ENCODE results near the gene SCGB1D1. TPM values are rescaled to one million over a fixed set of nuclear protein-coding genes. Genes with fewer than 3 reads are reported as not detected.
"Not testable (repeated sequence)": the region's sequence is repeated elsewhere in the genome, so short reads cannot be mapped to it uniquely, and the experiment has no call there.

Gene SCGB1D1
- total RNA-seq, 4 donors from 2014 or later: not detected

GRCh38 chr11:62186195-62186594 is 3.8 kb upstream of the SCGB1D1 start:
- H3K36me3 ChIP-seq: no peaks in the 10 kb centered on the region
- H3K27ac ChIP-seq (replicated peaks in 1 of 4): no peak overlapping the region
- H3K4me1 ChIP-seq: no peaks in the 10 kb centered on the region
- peaks cover 0 to 50% (median 2%) of the 10 kb centered on the region in 4 donors for H3K27me3 ChIP-seq
- intact Hi-C loops (cut with DNase I): no loop called here
- peaks cover 0 to 8% (median 0%) of the 10 kb centered on the region in 4 donors for H3K9me3 ChIP-seq
- no peak for TF ChIP-seq CTCF (IDR thresholded peaks at IDR 0.05)
- TF ChIP-seq EP300 (IDR thresholded peaks at IDR 0.05): no peak
- no peak for TF ChIP-seq POLR2AphosphoS5 (IDR thresholded peaks at IDR 0.05)
- TF ChIP-seq POLR2A (IDR thresholded peaks at IDR 0.05; ENCODE audit: low read depth): no peak
- no peak for DNase-seq (ENCODE audit: extremely low spot score)
- no peak overlapping the region for H3K4me3 ChIP-seq
- WGBS: 44% methylated on average over 2 of the region's 2 CpGs

- Histone ChIP-seq H3K4me3 (no peak overlapping the region), H3K27ac (replicated peaks in 1 of 4) (no peak overlapping the region), H3K9me3 (no peaks in the 10 kb centered on the region), H3K36me3 (no peaks in the 10 kb centered on the region), H3K27me3 (peaks cover 0 to 58% (median 2%) of the 10 kb centered on the region in 4 donors), H3K4me1 (no peaks in the 10 kb centered on the region)
- no peak for DNase-seq (ENCODE audit: extremely low spot score)
- intact Hi-C loops (cut with DNase I): no loop called here
- WGBS: 69% methylated on average over 4 of the region's 4 CpGs
- TF ChIP-seq CTCF (IDR thresholded peaks at IDR 0.05): no peak
- no peak for TF ChIP-seq POLR2A (IDR thresholded peaks at IDR 0.05; ENCODE audit: low read depth)
- no peak for TF ChIP-seq POLR2AphosphoS5 (IDR thresholded peaks at IDR 0.05)
- no peak for TF ChIP-seq EP300 (IDR thresholded peaks at IDR 0.05)
Measured at GRCh38 chr11:62193952-62194351, 3.9 kb downstream of the SCGB1D1 start.

- H3K4me3 ChIP-seq; H3K27ac ChIP-seq (replicated peaks in 1 of 4); H3K36me3 ChIP-seq; H3K9me3 ChIP-seq; intact Hi-C loops (cut with DNase I); H3K4me1 ChIP-seq; DNase-seq (ENCODE audit: extremely low spot score): not testable (repeated sequence)
- H3K27me3 ChIP-seq: peaks cover 0 to 51% (median under 1%) of the 10 kb centered on the region in 4 donors
- WGBS: 50% methylated on average over 1 of the region's 9 CpGs
Measured at GRCh38 chr11:62195010-62195409, 5.0 kb downstream of the SCGB1D1 start.

GRCh38 chr11:62195945-62196344 is 5.9 kb downstream of the SCGB1D1 start:
- no peak for DNase-seq (ENCODE audit: extremely low spot score)
- H3K27ac ChIP-seq (replicated peaks in 1 of 4): no peak overlapping the region
- WGBS: 71% methylated on average over 7 of the region's 7 CpGs
- no peaks in the 10 kb centered on the region for H3K4me1 ChIP-seq
- H3K27me3 ChIP-seq: peaks cover 0 to 44% (median 0%) of the 10 kb centered on the region in 4 donors
- no peaks in the 10 kb centered on the region for H3K36me3 ChIP-seq
- TF ChIP-seq EP300 (IDR thresholded peaks at IDR 0.05) (no peak), CTCF (IDR thresholded peaks at IDR 0.05) (no peak)
- H3K4me3 ChIP-seq: no peak overlapping the region
- H3K9me3 ChIP-seq: no peaks in the 10 kb centered on the region
- intact Hi-C loops (cut with DNase I): no loop called here

GRCh38 chr11:62197400-62197799 is 7.4 kb downstream of the SCGB1D1 start:
- H3K4me1 ChIP-seq; H3K27ac ChIP-seq (replicated peaks in 1 of 4); DNase-seq (ENCODE audit: extremely low spot score); intact Hi-C loops (cut with DNase I); H3K36me3 ChIP-seq; H3K9me3 ChIP-seq; H3K4me3 ChIP-seq: not testable (repeated sequence)
- WGBS: 57% methylated on average over 2 of the region's 2 CpGs
- peaks cover 0 to 38% (median 0%) of the 10 kb centered on the region in 4 donors for H3K27me3 ChIP-seq

- Histone ChIP-seq H3K9me3 (no peaks in the 10 kb centered on the region), H3K36me3 (no peaks in the 10 kb centered on the region), H3K27me3 (peaks cover 0 to 11% (median 0%) of the 10 kb centered on the region in 4 donors), H3K27ac (replicated peaks in 1 of 4) (no peak overlapping the region), H3K4me1 (no peaks in the 10 kb centered on the region), H3K4me3 (no peak overlapping the region)
- no peak for TF ChIP-seq POLR2AphosphoS5 (IDR thresholded peaks at IDR 0.05)
- TF ChIP-seq EP300 (IDR thresholded peaks at IDR 0.05): no peak
- WGBS: 76% methylated on average over 2 of the region's 2 CpGs
- no peak for DNase-seq (ENCODE audit: extremely low spot score)
- intact Hi-C loops (cut with DNase I): no loop called here
Measured at GRCh38 chr11:62201376-62201775, 11.4 kb downstream of the SCGB1D1 start.
